Right lobe of liver (tissue), 4 donors: ENCODE measurements around the gene MOB1A.

Experiments
- CTCF ChIP-seq, 4 donors: fragments of 200-600 bp in 3 of 4; fragments of 450-650 bp in 1 of 4; IDR thresholded peaks; one replicate each; pipeline versions ENCODE4 v1.5.1 to v1.8.0; 2016 to 2022; ENCODE audit warnings: antibody characterized with exemption in 4 of 4, mild to moderate bottlenecking in 2 of 4
- POLR2A ChIP-seq: fragments of 450-650 bp; IDR thresholded peaks from one replicate; pipeline ENCODE4 v1.6.1; 2017; ENCODE audit warnings: antibody characterized with exemption, mild to moderate bottlenecking
- donor health status: DM: no; HTN: no; CAD: no.
- donor health status: DM: no; HTN: no; CAD: no.
- donor health status: DM: no; HTN: yes; CAD: no.

DNA sequence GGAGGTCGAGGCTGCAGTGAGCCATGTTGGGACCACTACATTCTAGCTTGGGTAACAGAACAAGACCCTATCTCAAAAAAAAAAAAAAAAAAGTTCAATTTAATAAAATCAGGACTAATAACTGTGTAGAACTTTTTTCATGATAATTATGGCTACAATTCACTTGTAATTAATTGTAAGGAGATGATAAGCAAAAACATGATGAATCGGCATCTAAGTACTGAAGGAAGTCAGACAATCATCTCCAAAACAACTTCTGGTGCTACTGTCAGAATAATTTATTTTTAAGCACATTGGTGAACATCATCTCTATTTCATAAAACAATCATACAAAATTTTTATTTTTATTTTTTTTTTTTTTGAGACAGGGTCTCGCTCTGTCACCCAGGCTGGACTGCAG lies 10.0 kb upstream of the MOB1A start:
- TF ChIP-seq CTCF (IDR thresholded peaks at IDR 0.05), result no peak
- no peak for TF ChIP-seq POLR2A
